Adrenal gland (tissue), 12 donors: ENCODE results near the gene DPYD. TPM values are rescaled to one million over a fixed set of nuclear protein-coding genes. Genes with fewer than 3 reads are reported as not detected.

ENCODE experiments used
- DNase-seq, 7 donors: peaks; one replicate each; pipeline ENCODE4 v3.0.0-alpha.2; 2019 to 2020
- H3K27ac ChIP-seq, 5 donors: fragments of 200-600 bp; sonication (generic) in 4 of 5; 1 replicate in 3 of 5; 2 replicates in 2 of 5; pipeline versions ENCODE4 v1.5.1 to v1.8.0; 2016 to 2020; ENCODE audit warnings: mild to moderate bottlenecking in 1 of 5
- H3K27me3 ChIP-seq: fragments of 200-600 bp; 2 replicates; pipeline ENCODE4 v1.8.0; 2021
- H3K36me3 ChIP-seq, 2 donors: fragments of 200-600 bp; replicated peaks in 1 of 2; 1 replicate in 1 of 2; 2 replicates in 1 of 2; pipeline versions ENCODE4 v1.5.1 to v1.8.0; 2018 to 2022
- H3K4me1 ChIP-seq, 2 donors: fragments of 200-600 bp; replicated peaks in 1 of 2; 1 replicate in 1 of 2; 2 replicates in 1 of 2; pipeline versions ENCODE4 v1.5.1 to v1.8.0; 2018 to 2021
- H3K4me3 ChIP-seq, 4 donors: fragments of 200-600 bp; sonication (generic) in 3 of 4; one replicate each; pipeline ENCODE4 v1.5.1; 2016 to 2018
- H3K9me3 ChIP-seq, 3 donors: fragments of 200-600 bp; sonication (generic) in 1 of 3; replicated peaks in 1 of 3; 1 replicate in 2 of 3; 2 replicates in 1 of 3; pipeline versions ENCODE4 v1.5.1 to v1.8.0; 2016 to 2021
- CTCF ChIP-seq, 6 experiments: fragments of 450-650 bp in 4 of 6; fragments of 200-600 bp in 2 of 6; sonication (generic) in 1 of 6; IDR thresholded peaks; 1 replicate in 5 of 6; 2 replicates in 1 of 6; pipeline versions ENCODE4 v1.5.1 to v1.8.0; 2016 to 2021; ENCODE audit warnings: antibody characterized with exemption in 6 of 6, mild to moderate bottlenecking in 2 of 6, moderate library complexity in 1 of 6
- POLR2A ChIP-seq, 2 donors: fragments of 450-650 bp; IDR thresholded peaks; one replicate each; pipeline ENCODE4 v1.6.1; 2017; ENCODE audit warnings: antibody characterized with exemption in 2 of 2, mild to moderate bottlenecking in 2 of 2, moderate library complexity in 1 of 2
- WGBS, 4 donors: extraction: QIAGEN DNeasy Blood & Tissue Kit in 2 of 4; methylation state at CpG; one replicate each; pipeline versions ENCODE4 v1.1.5 to v1.1.7; 2013 to 2017; 5-methylcytosine and 5-hydroxymethylcytosine counted together
- intact Hi-C, 2 donors: fragments of 100-400 bp; cut with DNase I; formaldehyde crosslinking; loops; one replicate each; pipeline versions ENCODE4 v1.14.1 to v1.15.0; 2022 to 2023
- polyA plus RNA-seq, 3 donors: library from polyadenylated mRNA; stranded (reverse); fragments of 200-250 nt in 2 of 3; fragments of 350-450 nt in 1 of 3; fragmentation: Illumina TruSeq in 1 of 3; extraction: RNeasy Lipid Tissue Mini Kit (QIAGEN cat#74804) in 1 of 3; gene quantifications; one replicate each; pipeline ENCODE4 v1.2.3, GENCODE V29; 2013 to 2014
- total RNA-seq, 9 donors: library from RNA; depleted of rRNA in 4 of 9; stranded (reverse); fragments of >200 nt in 4 of 9; fragments of 120-200 nt in 1 of 9; fragmentation: NEBNext Ultra II Directional in 1 of 9; extraction: Animal tissue kit (Norgen Biotek cat#: 25700) in 1 of 9; gene quantifications; one replicate each; pipeline versions ENCODE4 v1.1.0 to v1.2.4, GENCODE V29; 2013 to 2023
- donor health status: healthy with polysubstance abuse.
- donor health status: Bipolar disorder and iron deficiency.
- donor health status: DM: yes; HTN: yes; CAD: no.
- donor health status: DM: no; HTN: no; CAD: no.
- donor health status: DM: no; HTN: no; CAD: no.
- donor health status: DM: yes; HTN: yes; CAD: no.

The DPYD gene
- total and polyA plus RNA-seq, 12 donors, result 6.6 to 73.1 (median 30.2) TPM

- no peaks in the 10 kb centered on the region for H3K36me3 ChIP-seq
- H3K9me3 ChIP-seq, result no peaks in the 10 kb centered on the region
- no peak overlapping the region for H3K4me3 ChIP-seq
- intact Hi-C loops, result no loop called here
- H3K27ac ChIP-seq, result no peak overlapping the region
- no peaks in the 10 kb centered on the region for H3K4me1 ChIP-seq
- DNase-seq, result no peak
- no peaks in the 10 kb centered on the region for H3K27me3 ChIP-seq
- WGBS, 4 donors, result 75 to 80% (median 80%) methylated on average over 4 of the region's 4 CpGs
- TF ChIP-seq POLR2A (IDR thresholded peaks at IDR 0.05), result no peak
- no peak for TF ChIP-seq CTCF (IDR thresholded peaks at IDR 0.05)
Observed at GRCh38 chr1:97038410-97038809, 882.4 kb downstream of the DPYD start.

GRCh38 chr1:97034651-97035050, 886.2 kb downstream of the DPYD start:
- Histone ChIP-seq H3K27me3 (no peaks in the 10 kb centered on the region), H3K9me3 (no peaks in the 10 kb centered on the region), H3K27ac (no peak overlapping the region), H3K36me3 (no peaks in the 10 kb centered on the region), H3K4me3 (no peak overlapping the region), H3K4me1 (no peaks in the 10 kb centered on the region)
- 76 to 88% (median 84%) methylated on average over 2 of the region's 2 CpGs for WGBS, 4 donors
- TF ChIP-seq POLR2A (IDR thresholded peaks at IDR 0.05), result no peak
- no peak for DNase-seq
- intact Hi-C loops, result no loop called here

GRCh38 chr1:97033949-97034348, 886.9 kb downstream of the DPYD start:
- 39 to 50% (median 41%) methylated on average over 2 of the region's 2 CpGs for WGBS, 4 donors
- Histone ChIP-seq H3K9me3 (no peaks in the 10 kb centered on the region), H3K27ac (no peak overlapping the region), H3K27me3 (no peaks in the 10 kb centered on the region), H3K36me3 (no peaks in the 10 kb centered on the region), H3K4me3 (no peak overlapping the region), H3K4me1 (no peaks in the 10 kb centered on the region)
- TF ChIP-seq CTCF (IDR thresholded peaks at IDR 0.05), result no peak
- TF ChIP-seq POLR2A (IDR thresholded peaks at IDR 0.05), result no peak
- no peak for DNase-seq
- intact Hi-C loops, result no loop called here
